ENCODE measurements around the gene ZBTB9.

ZBTB9 gene

DNA sequence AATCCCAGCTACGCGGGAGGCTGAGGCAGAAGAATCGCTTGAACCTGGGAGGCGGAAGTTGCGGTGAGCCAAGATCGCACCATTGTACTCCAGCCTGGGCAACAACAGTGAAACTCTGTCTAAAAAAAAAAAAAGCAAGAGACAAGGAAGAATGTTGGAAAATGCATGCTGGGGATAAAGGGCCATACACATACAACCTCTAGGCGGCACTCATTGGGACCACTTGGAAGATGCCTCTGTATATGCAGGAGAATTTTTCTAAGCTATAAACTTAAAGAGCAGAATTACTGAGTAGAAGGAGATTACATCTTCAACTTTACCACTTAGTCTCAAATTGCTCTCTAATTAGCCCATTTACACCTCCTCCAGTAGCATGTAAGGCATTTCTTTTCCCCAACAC, 42.8 kb downstream of the ZBTB9 start:
- Histone ChIP-seq H3K4me3 (ENCODE audit: low read depth in 1 of 2, low read length in 2 of 2) (no peak overlapping the region), H3K36me3 (ENCODE audit: insufficient read depth, low read length) (no peaks in the 10 kb centered on the region), H3K4me1 (ENCODE audit: insufficient read depth, low read length) (no peaks in the 10 kb centered on the region), H3K9ac (ENCODE audit: low read depth, low read length) (no peak overlapping the region), H3K9me3 (ENCODE audit: insufficient read depth, low read length, severe bottlenecking) (no peaks in the 10 kb centered on the region), H3K79me2 (ENCODE audit: insufficient read depth, low read length) (no peaks in the 10 kb centered on the region), H2AFZ (ENCODE audit: low read depth, low read length) (no peak overlapping the region), H3K27me3 (ENCODE audit: insufficient read depth, low read length, poor library complexity) (no peaks in the 10 kb centered on the region), H3K4me2 (ENCODE audit: insufficient read depth, low read length) (no peak overlapping the region), H4K20me1 (ENCODE audit: insufficient read depth, low read length) (no peaks in the 10 kb centered on the region), H3K27ac (ENCODE audit: low read length) (no peak overlapping the region)
- ATAC-seq (ENCODE audit: insufficient read depth, low read depth) (no peak), DNase-seq (no peak)
- TF ChIP-seq CTCF (IDR thresholded peaks at IDR 0.05; ENCODE audit: borderline replicate concordance, extremely low read depth, low read length, poor library complexity, severe bottlenecking) = no peak
- TF ChIP-seq EZH2 (IDR thresholded peaks at IDR 0.05; ENCODE audit: borderline replicate concordance, low read depth, low read length, severe bottlenecking) = no peak

GRCh38 chr6:33502486-33502885, 48.1 kb downstream of the ZBTB9 start:
- H3K4me3 ChIP-seq (ENCODE audit: low read depth in 1 of 2, low read length in 2 of 2) = no peak overlapping the region
- H4K20me1 ChIP-seq (ENCODE audit: insufficient read depth, low read length) = no peaks in the 10 kb centered on the region
- H3K4me2 ChIP-seq (ENCODE audit: insufficient read depth, low read length) = no peak overlapping the region
- H3K4me1 ChIP-seq (ENCODE audit: insufficient read depth, low read length) = no peaks in the 10 kb centered on the region
- no peak overlapping the region for H3K9ac ChIP-seq (ENCODE audit: low read depth, low read length)
- H3K79me2 ChIP-seq (ENCODE audit: insufficient read depth, low read length) = no peaks in the 10 kb centered on the region
- no peak for DNase-seq
- no peak overlapping the region for H3K27ac ChIP-seq (ENCODE audit: low read length)
- no peak for TF ChIP-seq CTCF (IDR thresholded peaks at IDR 0.05; ENCODE audit: borderline replicate concordance, extremely low read depth, low read length, poor library complexity, severe bottlenecking)
- no peak for TF ChIP-seq EZH2 (IDR thresholded peaks at IDR 0.05; ENCODE audit: borderline replicate concordance, low read depth, low read length, severe bottlenecking)
- H3K27me3 ChIP-seq (ENCODE audit: insufficient read depth, low read length, poor library complexity) = no peaks in the 10 kb centered on the region
- H2AFZ ChIP-seq (ENCODE audit: low read depth, low read length) = no peak overlapping the region
- H3K36me3 ChIP-seq (ENCODE audit: insufficient read depth, low read length) = no peaks in the 10 kb centered on the region
- ATAC-seq (ENCODE audit: insufficient read depth, low read depth) = no peak
- H3K9me3 ChIP-seq (ENCODE audit: insufficient read depth, low read length, severe bottlenecking) = no peaks in the 10 kb centered on the region

- no peaks in the 10 kb centered on the region for H4K20me1 ChIP-seq (ENCODE audit: insufficient read depth, low read length)
- ATAC-seq (ENCODE audit: insufficient read depth, low read depth) (no peak), DNase-seq (no peak)
- H3K27ac ChIP-seq (ENCODE audit: low read length) = no peak overlapping the region
- H2AFZ ChIP-seq (ENCODE audit: low read depth, low read length) = no peak overlapping the region
- no peak overlapping the region for H3K4me2 ChIP-seq (ENCODE audit: insufficient read depth, low read length)
- no peaks in the 10 kb centered on the region for H3K4me1 ChIP-seq (ENCODE audit: insufficient read depth, low read length)
- no peak overlapping the region for H3K9ac ChIP-seq (ENCODE audit: low read depth, low read length)
- no peak overlapping the region for H3K4me3 ChIP-seq (ENCODE audit: low read depth in 1 of 2, low read length in 2 of 2)
- no peaks in the 10 kb centered on the region for H3K9me3 ChIP-seq (ENCODE audit: insufficient read depth, low read length, severe bottlenecking)
- H3K27me3 ChIP-seq (ENCODE audit: insufficient read depth, low read length, poor library complexity) = no peaks in the 10 kb centered on the region
- no peaks in the 10 kb centered on the region for H3K79me2 ChIP-seq (ENCODE audit: insufficient read depth, low read length)
- no peaks in the 10 kb centered on the region for H3K36me3 ChIP-seq (ENCODE audit: insufficient read depth, low read length)
- TF ChIP-seq CTCF (IDR thresholded peaks at IDR 0.05; ENCODE audit: borderline replicate concordance, extremely low read depth, low read length, poor library complexity, severe bottlenecking) = no peak
- TF ChIP-seq EZH2 (IDR thresholded peaks at IDR 0.05; ENCODE audit: borderline replicate concordance, low read depth, low read length, severe bottlenecking) = no peak
These were observed 50.1 kb downstream of the ZBTB9 start for GRCh38 chr6:33504486-33504885.

All from DND-41 (cell line).